ENCODE results near the gene RFX8. TPM values are rescaled to one million over a fixed set of nuclear protein-coding genes. Genes with fewer than 3 reads are reported as not detected.

Gene RFX8
- total RNA-seq, 6 donors from 2014 or later, result 0.24 to 21.0 (median 0.80) TPM; not detected in 2

GRCh38 chr2:101412092-101412694, 62.7 kb downstream of the RFX8 start:
- no peaks in the 10 kb centered on the region for H3K36me3 ChIP-seq

GRCh38 chr2:101410746-101411145, 64.2 kb downstream of the RFX8 start:
- Histone ChIP-seq H3K27me3 (no peaks in the 10 kb centered on the region), H3K27ac (no peak overlapping the region), H3K4me1 (no peaks in the 10 kb centered on the region), H3K9me3 (no peaks in the 10 kb centered on the region), H3K36me3 (no peaks in the 10 kb centered on the region), H3K4me3 (no peak overlapping the region)
- no peak for ATAC-seq (ENCODE audit: low FRiP score in 2 of 2)
- no peak for DNase-seq
- WGBS, 2 donors, result 83 to 96% methylated on average over 5 of the region's 5 CpGs
- TF ChIP-seq EP300 (IDR thresholded peaks at IDR 0.05), result no peak
- no peak for TF ChIP-seq POLR2A (IDR thresholded peaks at IDR 0.05)
- no peak for TF ChIP-seq POLR2AphosphoS5 (IDR thresholded peaks at IDR 0.05)
- no peak for TF ChIP-seq CTCF (IDR thresholded peaks at IDR 0.05)

More at GRCh38 chr2:101412092-101412694, 62.7 kb downstream of the RFX8 start:
- ATAC-seq (ENCODE audit: low FRiP score in 2 of 2) (no peak), DNase-seq (no peak)
- Histone ChIP-seq H3K27me3 (no peaks in the 10 kb centered on the region), H3K4me1 (no peaks in the 10 kb centered on the region), H3K27ac (no peak overlapping the region), H3K4me3 (no peak overlapping the region), H3K9me3 (no peaks in the 10 kb centered on the region)
- TF ChIP-seq POLR2A (IDR thresholded peaks at IDR 0.05) (no peak), CTCF (IDR thresholded peaks at IDR 0.05) (no peak), EP300 (IDR thresholded peaks at IDR 0.05) (no peak)
- WGBS, 2 donors, result 77 to 85% methylated on average over 9 of the region's 9 CpGs

- Histone ChIP-seq H3K9me3 (no peaks in the 10 kb centered on the region), H3K27ac (no peak overlapping the region), H3K36me3 (no peaks in the 10 kb centered on the region), H3K4me3 (no peak overlapping the region), H3K27me3 (no peaks in the 10 kb centered on the region), H3K4me1 (no peaks in the 10 kb centered on the region)
- WGBS, 2 donors, result 85 to 87% methylated on average over 5 of the region's 5 CpGs
- ATAC-seq (ENCODE audit: low FRiP score in 2 of 2) (no peak), DNase-seq (no peak)
- TF ChIP-seq POLR2A (IDR thresholded peaks at IDR 0.05) (no peak), EP300 (IDR thresholded peaks at IDR 0.05) (no peak), POLR2AphosphoS5 (IDR thresholded peaks at IDR 0.05) (no peak), CTCF (IDR thresholded peaks at IDR 0.05) (no peak)
Measured at GRCh38 chr2:101410114-101410513, 64.8 kb downstream of the RFX8 start.

- no peaks in the 10 kb centered on the region for H3K27me3 ChIP-seq
- no peak for ATAC-seq (ENCODE audit: low FRiP score in 2 of 2)
- no peak for DNase-seq
- TF ChIP-seq CTCF (IDR thresholded peaks at IDR 0.05) (no peak), POLR2AphosphoS5 (IDR thresholded peaks at IDR 0.05) (no peak), EP300 (IDR thresholded peaks at IDR 0.05) (no peak), POLR2A (IDR thresholded peaks at IDR 0.05) (no peak)
- no peaks in the 10 kb centered on the region for H3K36me3 ChIP-seq
- no peaks in the 10 kb centered on the region for H3K4me1 ChIP-seq
- no peaks in the 10 kb centered on the region for H3K9me3 ChIP-seq
- 87 to 91% methylated on average over 4 to 5 of the region's 5 CpGs for WGBS, 2 donors
- H3K27ac ChIP-seq, result no peak overlapping the region
- no peak overlapping the region for H3K4me3 ChIP-seq
Measured at GRCh38 chr2:101409699-101410098, 65.2 kb downstream of the RFX8 start.

- TF ChIP-seq POLR2A (IDR thresholded peaks at IDR 0.05) (no peak), POLR2AphosphoS5 (IDR thresholded peaks at IDR 0.05) (no peak), CTCF (IDR thresholded peaks at IDR 0.05) (no peak), EP300 (IDR thresholded peaks at IDR 0.05) (no peak)
- Histone ChIP-seq H3K36me3 (no peaks in the 10 kb centered on the region), H3K27ac (no peak overlapping the region), H3K27me3 (no peaks in the 10 kb centered on the region), H3K4me3 (no peak overlapping the region), H3K4me1 (no peaks in the 10 kb centered on the region), H3K9me3 (no peaks in the 10 kb centered on the region)
- WGBS, 2 donors, result 70 to 77% methylated on average over 6 of the region's 6 CpGs
- DNase-seq (no peak), ATAC-seq (ENCODE audit: low FRiP score in 2 of 2) (no peak)
Measured at GRCh38 chr2:101408925-101409324, 66.0 kb downstream of the RFX8 start.
